T-cell (primary cell): Measurements from ENCODE around the gene ATF6B. TPM values are rescaled to one million over a fixed set of nuclear protein-coding genes. Genes with fewer than 3 reads are reported as not detected.
A peak's percentile ranks its signal among the peaks of the same experiment; 100 is the strongest.

ENCODE experiments used
- ATAC-seq, 4 experiments: fragments of 200-7000 bp in 3 of 4; fragments of 150-1000 bp in 1 of 4; cut with Tn5 transposase; replicated peaks in 1 of 4; 1 replicate in 3 of 4; 2 replicates in 1 of 4; pipeline ENCODE4 v1.10.0; 2021; ENCODE audit warnings: moderate library complexity in 3 of 4, mild to moderate bottlenecking in 2 of 4, moderate number of reproducible peaks in 1 of 4
- CTCF ChIA-PET, 2 donors: fragments of 300-600 bp; sonication (Branson Sonifier 250); formaldehyde crosslinking; loops; one replicate each; lab custom pipeline; 2022; ENCODE audit warnings: antibody characterized with exemption in 2 of 2; lab: Charles Lee
- POLR2A ChIA-PET, 2 donors: fragments of 300-600 bp; sonication (Branson Sonifier 250); formaldehyde crosslinking; loops; one replicate each; lab custom pipeline; 2022; ENCODE audit warnings: antibody characterized with exemption in 2 of 2; lab: Charles Lee
- DNase-seq, 35 experiments: peaks; one replicate each; pipeline versions ENCODE4 v3.0.0 to v3.0.0-alpha.2; 2013 to 2023
- H3K27ac ChIP-seq: one replicate; pipeline ENCODE4 v1.5.1; 2013; ENCODE audit warnings: low read length
- H3K27me3 ChIP-seq, 2 experiments: replicated peaks in 1 of 2; 1 replicate in 1 of 2; 2 replicates in 1 of 2; pipeline versions ENCODE4 v1.6.1 to v1.7.0; 2013; ENCODE audit warnings: low read length in 1 of 2, mixed read lengths in 1 of 2; ENCODE audit not compliant: control insufficient read depth in 2 of 2, insufficient read depth in 2 of 2; ENCODE audit errors: extremely low read depth in 1 of 2
- H3K36me3 ChIP-seq, 2 donors: 1 replicate in 1 of 2; 2 replicates in 1 of 2; pipeline versions ENCODE4 v1.6.1 to v1.7.0; 2013; ENCODE audit warnings: low read length in 1 of 2; ENCODE audit not compliant: control insufficient read depth in 2 of 2, insufficient read depth in 1 of 2; ENCODE audit errors: extremely low read depth in 1 of 2
- H3K4me1 ChIP-seq, 2 experiments: 1 replicate in 1 of 2; 2 replicates in 1 of 2; pipeline versions ENCODE4 v1.6.1 to v1.7.0; 2013; ENCODE audit warnings: low read length in 2 of 2, mixed read lengths in 1 of 2; ENCODE audit not compliant: insufficient read depth in 2 of 2, control insufficient read depth in 1 of 2; ENCODE audit errors: extremely low read depth in 1 of 2
- H3K4me3 ChIP-seq, 2 donors: 1 replicate in 1 of 2; 2 replicates in 1 of 2; pipeline versions ENCODE4 v1.5.1 to v1.7.0; 2013; ENCODE audit warnings: mild to moderate bottlenecking in 2 of 2, low read length in 1 of 2, moderate library complexity in 1 of 2; ENCODE audit not compliant: control insufficient read depth in 1 of 2; ENCODE audit errors: extremely low read depth in 1 of 2
- H3K9me3 ChIP-seq: 2 replicates; pipeline ENCODE4 v1.7.0; 2013
- H3K27ac Mint-ChIP-seq, 2 donors: one replicate each; pipeline ENCODE4 v1.8.0; 2020 to 2021; ENCODE audit warnings: mild to moderate bottlenecking in 2 of 2, mixed read lengths in 2 of 2
- H3K27me3 Mint-ChIP-seq, 2 donors: one replicate each; pipeline ENCODE4 v1.8.0; 2021 to 2022; ENCODE audit warnings: mixed read lengths in 2 of 2
- H3K36me3 Mint-ChIP-seq: one replicate; pipeline ENCODE4 v1.8.0; 2021; ENCODE audit warnings: mixed read lengths
- H3K4me1 Mint-ChIP-seq, 3 donors: one replicate each; pipeline ENCODE4 v1.8.0; 2020 to 2022; ENCODE audit warnings: mixed read lengths in 3 of 3, mild to moderate bottlenecking in 1 of 3
- H3K4me3 Mint-ChIP-seq, 3 donors: one replicate each; pipeline ENCODE4 v1.8.0; 2020 to 2022; ENCODE audit warnings: mild to moderate bottlenecking in 3 of 3, mixed read lengths in 3 of 3, moderate library complexity in 3 of 3
- H3K9me3 Mint-ChIP-seq, 3 donors: one replicate each; pipeline ENCODE4 v1.8.0; 2020 to 2022; ENCODE audit warnings: mixed read lengths in 3 of 3
- WGBS: methylation state at CpG from one replicate; pipeline ENCODE4 v1.1.5; 2013; ENCODE audit warnings: missing lambda C conversion rate; ENCODE audit not compliant: insufficient coverage; 5-methylcytosine and 5-hydroxymethylcytosine counted together
- total RNA-seq, 35 experiments: library from RNA in 6 of 35; stranded (reverse) in 6 of 35; fragments of 120-200 nt in 1 of 35; gene quantifications; one replicate each; pipeline versions ENCODE4 v1.2.1 to v1.2.4 and lab custom pipeline; 2013 to 2026

ATF6B gene
- total RNA-seq, 5 donors from 2014 or later (not counting 1 experiment from before 2014, with no cell fraction given), result 106 to 151 (median 145) TPM

DNA sequence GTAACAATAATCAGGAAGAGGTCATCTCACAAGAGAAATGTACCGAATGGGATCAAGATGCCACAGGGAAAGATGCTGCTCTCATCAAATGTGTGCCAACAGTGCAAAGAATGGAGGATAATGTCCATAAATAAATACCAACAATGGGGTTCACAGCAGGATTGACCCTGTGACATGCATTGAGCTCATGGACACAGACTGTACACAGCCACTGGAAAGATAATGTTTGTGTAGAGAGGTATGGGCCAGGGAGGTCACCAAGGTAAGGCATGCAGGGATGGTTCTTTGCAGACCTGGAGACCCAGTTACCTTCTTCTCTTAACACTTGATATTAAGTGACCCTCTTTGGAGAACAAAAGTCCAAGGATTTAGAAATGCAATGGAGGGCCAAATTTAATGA lies 46.4 kb upstream of the ATF6B start:
- ChIA-PET CTCF (no interaction called here), POLR2A (no interaction called here)
- H3K9me3 Mint-ChIP-seq, result no peaks in the 10 kb centered on the region
- Histone ChIP-seq H3K27me3 (no peaks in the 10 kb centered on the region), H3K4me3 (no peak overlapping the region), H3K27ac (no peak overlapping the region), H3K36me3 (peaks cover 3 to 18% of the 10 kb centered on the region in 2 donors), H3K4me1 (peaks cover 46 to 54% of the 10 kb centered on the region in 2 experiments), H3K9me3 (no peaks in the 10 kb centered on the region)
- H3K36me3 Mint-ChIP-seq, result peaks cover 17% of the 10 kb centered on the region
- no peaks in the 10 kb centered on the region for H3K27me3 Mint-ChIP-seq
- H3K27ac Mint-ChIP-seq, result peak overlapping the region; percentile 4 to 81
- H3K4me3 Mint-ChIP-seq, result peak overlapping the region; percentile 92 to 98 (median 95)
- DNase-seq (no peak), ATAC-seq (no peak)
- peaks cover 62 to 76% (median 65%) of the 10 kb centered on the region in 3 donors for H3K4me1 Mint-ChIP-seq
- 100% methylated on average over 1 of the region's 1 CpG for WGBS

GRCh38 chr6:32173051-32173727 lies 45.1 kb upstream of the ATF6B start:
- Mint-ChIP-seq H3K4me1 (peaks cover 53 to 64% (median 55%) of the 10 kb centered on the region in 3 donors), H3K9me3 (no peaks in the 10 kb centered on the region), H3K36me3 (peaks cover 28% of the 10 kb centered on the region), H3K27ac (peak overlapping the region; percentile 64 to 81), H3K27me3 (no peaks in the 10 kb centered on the region), H3K4me3 (peak overlapping the region in 1 of 3 donors; percentile 95)
- WGBS, result 56% methylated on average over 4 of the region's 4 CpGs
- DNase-seq (no peak), ATAC-seq (no peak)
- H3K27me3 ChIP-seq, result no peaks in the 10 kb centered on the region
- H3K4me3 ChIP-seq, result no peak overlapping the region
- ChIA-PET POLR2A (interaction anchor here in 1 of 2 donors (0.6 kb wide), 1 partner anchor 1560 kb away, joined by 3 read pairs; no protein-coding TSS in a partner anchor), CTCF (no interaction called here)
- H3K9me3 ChIP-seq, result no peaks in the 10 kb centered on the region
- H3K36me3 ChIP-seq, result peaks cover 3 to 30% of the 10 kb centered on the region in 2 donors
- H3K4me1 ChIP-seq, result peaks cover 41 to 45% of the 10 kb centered on the region in 2 experiments
- no peak overlapping the region for H3K27ac ChIP-seq

DNA sequence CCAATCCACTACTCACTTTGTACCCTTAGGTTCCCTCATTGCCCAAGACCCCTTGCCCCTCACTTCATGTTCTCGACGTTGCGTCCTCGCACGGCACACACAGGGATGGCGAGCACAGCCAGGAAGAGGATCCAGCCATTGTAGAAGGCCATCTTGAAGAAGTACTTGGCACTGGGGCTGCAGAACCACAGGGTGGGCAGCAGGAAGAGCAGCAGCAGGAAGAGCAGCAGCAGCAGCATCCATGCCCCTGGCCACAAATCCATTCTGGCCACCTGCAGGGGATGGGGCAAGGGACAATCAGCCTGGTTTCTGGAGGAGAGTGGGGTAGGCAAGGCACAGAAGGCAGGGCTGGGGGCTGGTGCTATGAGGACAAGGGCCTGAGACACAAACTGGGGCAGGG lies 43.2 kb upstream of the ATF6B start:
- Mint-ChIP-seq H3K4me1 (peaks cover 38 to 46% (median 39%) of the 10 kb centered on the region in 3 donors), H3K27ac (peak overlapping the region in 1 of 2 donors; percentile 72), H3K4me3 (peak overlapping the region in 1 of 3 donors; percentile 8), H3K27me3 (no peaks in the 10 kb centered on the region), H3K9me3 (no peaks in the 10 kb centered on the region), H3K36me3 (peaks cover 36% of the 10 kb centered on the region)
- no peak for ATAC-seq
- no peak for DNase-seq
- CTCF ChIA-PET, result no interaction called here
- Histone ChIP-seq H3K36me3 (peaks cover 3 to 38% of the 10 kb centered on the region in 2 donors), H3K27ac (no peak overlapping the region), H3K27me3 (no peaks in the 10 kb centered on the region), H3K9me3 (no peaks in the 10 kb centered on the region), H3K4me1 (peaks cover 30 to 31% of the 10 kb centered on the region in 2 experiments), H3K4me3 (no peak overlapping the region)
- 98% methylated on average over 6 of the region's 6 CpGs for WGBS
- POLR2A ChIA-PET, result no interaction called here

GRCh38 chr6:32170294-32170693 lies 42.2 kb upstream of the ATF6B start:
- POLR2A ChIA-PET, result no interaction called here
- Mint-ChIP-seq H3K4me3 (no peak overlapping the region), H3K27ac (no peak overlapping the region), H3K4me1 (peaks cover 33 to 40% (median 33%) of the 10 kb centered on the region in 3 donors), H3K36me3 (peaks cover 36% of the 10 kb centered on the region), H3K9me3 (no peaks in the 10 kb centered on the region), H3K27me3 (no peaks in the 10 kb centered on the region)
- Histone ChIP-seq H3K4me3 (no peak overlapping the region), H3K27me3 (no peaks in the 10 kb centered on the region), H3K4me1 (peaks cover 23 to 28% of the 10 kb centered on the region in 2 experiments), H3K9me3 (no peaks in the 10 kb centered on the region), H3K27ac (no peak overlapping the region), H3K36me3 (peaks cover 3 to 38% of the 10 kb centered on the region in 2 donors)
- ATAC-seq (no peak), DNase-seq (no peak)
- CTCF ChIA-PET, result no interaction called here
- 95% methylated on average over 8 of the region's 11 CpGs for WGBS

- Histone ChIP-seq H3K36me3 (peaks cover 3 to 38% of the 10 kb centered on the region in 2 donors), H3K9me3 (no peaks in the 10 kb centered on the region), H3K4me3 (no peak overlapping the region), H3K4me1 (peaks cover 13 to 16% of the 10 kb centered on the region in 2 experiments), H3K27ac (no peak overlapping the region), H3K27me3 (no peaks in the 10 kb centered on the region)
- H3K4me3 Mint-ChIP-seq, result no peak overlapping the region
- DNase-seq (no peak), ATAC-seq (no peak)
- H3K36me3 Mint-ChIP-seq, result peaks cover 40% of the 10 kb centered on the region
- ChIA-PET POLR2A (no interaction called here), CTCF (no interaction called here)
- H3K27ac Mint-ChIP-seq, result no peak overlapping the region
- no peaks in the 10 kb centered on the region for H3K9me3 Mint-ChIP-seq
- 94% methylated on average over 8 of the region's 11 CpGs for WGBS
- H3K27me3 Mint-ChIP-seq, result no peaks in the 10 kb centered on the region
- peaks cover 20 to 27% (median 20%) of the 10 kb centered on the region in 3 donors for H3K4me1 Mint-ChIP-seq
Observed at GRCh38 chr6:32168807-32169591, 41.0 kb upstream of the ATF6B start.

GRCh38 chr6:32168350-32168749 lies 40.3 kb upstream of the ATF6B start:
- H3K27me3 Mint-ChIP-seq, result no peaks in the 10 kb centered on the region
- H3K9me3 Mint-ChIP-seq, result no peaks in the 10 kb centered on the region
- H3K27ac Mint-ChIP-seq, result no peak overlapping the region
- no peak overlapping the region for H3K4me3 ChIP-seq
- no peak overlapping the region for H3K4me3 Mint-ChIP-seq
- H3K36me3 Mint-ChIP-seq, result peaks cover 40% of the 10 kb centered on the region
- no peaks in the 10 kb centered on the region for H3K27me3 ChIP-seq
- CTCF ChIA-PET, result no interaction called here
- H3K27ac ChIP-seq, result no peak overlapping the region
- H3K4me1 Mint-ChIP-seq, result peaks cover 13 to 20% (median 14%) of the 10 kb centered on the region in 3 donors
- peaks cover 6 to 10% of the 10 kb centered on the region in 2 experiments for H3K4me1 ChIP-seq
- 70% methylated on average over 1 of the region's 2 CpGs for WGBS
- DNase-seq (no peak), ATAC-seq (no peak)
- no peaks in the 10 kb centered on the region for H3K9me3 ChIP-seq
- POLR2A ChIA-PET, result no interaction called here
- H3K36me3 ChIP-seq, result peaks cover 3 to 38% of the 10 kb centered on the region in 2 donors
